Mucosa of rectum (tissue), 2 donors: ENCODE results near the gene CTSW.

ENCODE experiments used
- H3K27ac ChIP-seq, 2 donors: one replicate each; pipeline ENCODE4 v1.7.0; 2013; ENCODE audit warnings: inconsistent platforms in 2 of 2, low read depth in 2 of 2, low read length in 2 of 2
- H3K27me3 ChIP-seq, 2 donors: one replicate each; pipeline ENCODE4 v1.7.0; 2013; ENCODE audit warnings: low read length in 2 of 2; ENCODE audit not compliant: control insufficient read depth in 2 of 2, insufficient read depth in 2 of 2
- H3K36me3 ChIP-seq, 2 donors: one replicate each; pipeline ENCODE4 v1.7.0; 2013; ENCODE audit warnings: low read length in 2 of 2; ENCODE audit not compliant: control insufficient read depth in 2 of 2, insufficient read depth in 2 of 2
- H3K4me1 ChIP-seq, 2 donors: one replicate each; pipeline ENCODE4 v1.7.0; 2013; ENCODE audit warnings: low read length in 2 of 2, mild to moderate bottlenecking in 1 of 2; ENCODE audit not compliant: control insufficient read depth in 2 of 2, insufficient read depth in 2 of 2
- H3K4me3 ChIP-seq, 2 donors: one replicate each; pipeline ENCODE4 v1.7.0; 2013; ENCODE audit warnings: low read length in 2 of 2
- H3K9ac ChIP-seq, 2 donors: one replicate each; pipeline ENCODE4 v1.7.0; 2013; ENCODE audit warnings: low read length in 2 of 2, low read depth in 1 of 2, mild to moderate bottlenecking in 1 of 2
- H3K9me3 ChIP-seq, 2 donors: one replicate each; pipeline ENCODE4 v1.7.0; 2013; ENCODE audit warnings: low read length in 2 of 2; ENCODE audit not compliant: control insufficient read depth in 2 of 2
- donor health status: healthy.
- donor health status: Normal muscosa, but diverticular disease.

CTSW gene

DNA sequence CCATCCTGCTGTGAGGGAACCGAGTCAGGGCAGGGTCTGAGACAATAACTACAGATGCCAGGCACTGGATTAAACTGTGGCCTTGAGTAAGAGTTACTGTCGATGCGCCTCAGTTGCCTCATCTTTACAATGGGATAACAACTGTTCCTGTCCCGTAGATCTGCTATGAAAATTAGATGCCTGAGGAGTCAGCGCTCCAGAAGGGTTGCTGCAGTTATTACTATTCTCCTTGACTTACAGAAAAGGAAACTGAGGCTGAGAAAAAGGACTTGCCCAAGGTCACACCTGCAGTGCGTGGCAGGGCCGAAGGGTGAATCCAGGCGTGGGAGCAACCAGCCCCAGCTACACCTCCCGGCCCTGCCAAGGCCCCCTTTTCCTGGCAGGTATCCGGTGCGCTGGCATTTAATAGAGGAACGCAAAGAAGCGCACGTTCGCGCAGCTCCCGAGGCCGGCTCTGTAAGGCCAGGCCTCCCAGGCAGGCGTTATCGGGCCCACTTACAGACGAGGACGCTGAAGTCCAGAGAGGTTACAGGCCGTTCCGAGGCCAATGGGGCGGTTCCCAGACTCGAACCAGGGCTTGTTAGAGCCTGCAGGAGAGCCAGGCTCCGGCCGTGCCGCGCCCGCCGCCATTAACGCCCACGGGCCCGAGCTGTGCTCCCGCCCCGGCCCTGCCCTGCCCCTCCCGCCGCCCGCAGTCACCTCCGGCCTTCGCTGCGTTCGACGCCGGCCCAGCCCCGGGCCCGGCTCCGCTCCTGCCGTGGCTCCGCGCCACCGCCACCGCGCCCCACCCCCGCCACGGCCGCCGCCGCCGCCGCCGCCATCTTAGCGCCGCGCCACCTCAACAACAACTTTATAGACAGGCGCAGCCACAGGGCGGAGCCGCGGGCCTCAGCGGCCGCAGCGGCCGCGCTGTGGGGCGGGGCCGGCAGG, 38.8 kb downstream of the CTSW start, which contains the start of gene C11orf68:
TSS of gene C11orf68 (minus strand) at position 852 of the 930 bp plus-strand sequence. CDS start at position 821, 31 bp downstream.
- Histone ChIP-seq H3K9ac (peak within 1 kb of the TSS; percentile 92), H3K27ac (peak within 1 kb of the TSS; percentile 82 to 85), H3K4me1 (peaks cover 34 to 35% of the 10 kb centered on the region in 2 donors), H3K36me3 (peaks cover 8 to 10% of the 10 kb centered on the region in 2 donors), H3K27me3 (no peaks in the 10 kb centered on the region), H3K9me3 (no peaks in the 10 kb centered on the region), H3K4me3 (peak within 1 kb of the TSS; percentile 79 to 91)

- Histone ChIP-seq H3K9me3 (no peaks in the 10 kb centered on the region), H3K27ac (peak within 1 kb of the TSS; percentile 82 to 85), H3K27me3 (no peaks in the 10 kb centered on the region), H3K4me1 (peaks cover 34 to 35% of the 10 kb centered on the region in 2 donors), H3K9ac (peak within 1 kb of the TSS; percentile 92), H3K4me3 (peak within 1 kb of the TSS; percentile 79 to 91), H3K36me3 (peaks cover 8 to 10% of the 10 kb centered on the region in 2 donors)
Measured at GRCh38 chr11:65919141-65919572, 39.5 kb downstream of the CTSW start, which contains the start of gene DRAP1. Gene DRAP1, plus strand, starts transcription at chr11:65919426. Its CDS starts 76 bp downstream, at chr11:65919502.

DNA sequence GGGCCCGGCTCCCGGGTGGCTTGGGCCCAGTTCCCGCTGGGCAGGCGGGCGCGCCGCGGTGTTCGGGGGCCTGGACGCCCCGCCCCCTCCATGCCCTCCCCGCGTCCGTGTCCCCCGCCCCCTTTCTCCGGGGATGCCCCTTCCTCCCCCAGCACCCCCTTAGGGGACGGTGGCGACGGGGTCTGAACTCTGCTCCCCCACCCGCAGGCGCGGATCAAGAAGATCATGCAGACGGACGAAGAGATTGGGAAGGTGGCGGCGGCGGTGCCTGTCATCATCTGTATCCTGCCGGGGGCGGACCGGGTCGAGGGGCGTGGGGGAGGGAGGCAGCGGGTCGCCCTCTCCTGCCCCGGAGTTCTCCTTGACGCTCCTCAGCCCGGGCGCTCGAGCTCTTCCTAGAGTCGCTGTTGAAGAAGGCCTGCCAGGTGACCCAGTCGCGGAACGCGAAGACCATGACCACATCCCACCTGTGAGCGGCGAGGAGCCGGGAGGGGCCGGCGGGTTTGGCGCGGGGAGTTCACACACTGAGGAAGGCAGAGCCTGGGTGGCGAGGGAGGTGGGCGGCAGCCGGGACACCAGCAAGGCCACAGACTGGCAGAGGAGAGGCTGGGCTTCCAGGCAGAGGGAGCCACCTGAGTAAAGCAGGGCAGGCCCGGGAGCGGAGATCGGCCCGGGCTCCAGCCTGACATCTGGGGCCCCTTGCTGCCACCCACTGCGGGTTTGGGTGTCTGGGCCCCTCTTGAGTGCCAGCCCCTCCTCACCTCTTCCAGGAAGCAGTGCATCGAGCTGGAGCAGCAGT, 40.1 kb downstream of the CTSW start:
- H3K27me3 ChIP-seq, result no peaks in the 10 kb centered on the region
- H3K4me1 ChIP-seq, result peaks cover 34 to 35% of the 10 kb centered on the region in 2 donors
- peak overlapping the region; percentile 76 to 78 for H3K4me3 ChIP-seq
- no peaks in the 10 kb centered on the region for H3K9me3 ChIP-seq
- peak overlapping the region; percentile 47 to 71 for H3K9ac ChIP-seq
- peaks cover 8 to 10% of the 10 kb centered on the region in 2 donors for H3K36me3 ChIP-seq
- H3K27ac ChIP-seq, result peak overlapping the region; percentile 77 to 81

DNA sequence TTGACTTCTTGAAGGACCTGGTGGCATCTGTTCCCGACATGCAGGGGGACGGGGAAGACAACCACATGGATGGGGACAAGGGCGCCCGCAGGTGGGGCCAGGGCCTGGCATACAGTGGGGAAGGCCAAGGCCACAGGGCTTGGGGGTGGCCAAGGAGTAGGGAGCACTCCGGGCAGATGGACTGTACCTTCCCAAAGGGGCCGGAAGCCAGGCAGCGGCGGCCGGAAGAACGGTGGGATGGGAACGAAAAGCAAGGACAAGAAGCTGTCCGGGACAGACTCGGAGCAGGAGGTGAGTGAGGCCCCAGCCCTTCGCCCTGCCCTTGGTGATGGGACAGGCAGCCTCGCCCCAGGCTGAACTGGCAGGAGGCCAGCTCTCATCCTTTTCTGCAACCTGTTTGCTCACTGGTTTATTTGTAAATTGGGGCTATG, 40.8 kb downstream of the CTSW start:
- Histone ChIP-seq H3K27ac (peak overlapping the region in 1 of 2 donors; percentile 77), H3K36me3 (peaks cover 8 to 10% of the 10 kb centered on the region in 2 donors), H3K4me1 (peaks cover 29 to 30% of the 10 kb centered on the region in 2 donors)

DNA sequence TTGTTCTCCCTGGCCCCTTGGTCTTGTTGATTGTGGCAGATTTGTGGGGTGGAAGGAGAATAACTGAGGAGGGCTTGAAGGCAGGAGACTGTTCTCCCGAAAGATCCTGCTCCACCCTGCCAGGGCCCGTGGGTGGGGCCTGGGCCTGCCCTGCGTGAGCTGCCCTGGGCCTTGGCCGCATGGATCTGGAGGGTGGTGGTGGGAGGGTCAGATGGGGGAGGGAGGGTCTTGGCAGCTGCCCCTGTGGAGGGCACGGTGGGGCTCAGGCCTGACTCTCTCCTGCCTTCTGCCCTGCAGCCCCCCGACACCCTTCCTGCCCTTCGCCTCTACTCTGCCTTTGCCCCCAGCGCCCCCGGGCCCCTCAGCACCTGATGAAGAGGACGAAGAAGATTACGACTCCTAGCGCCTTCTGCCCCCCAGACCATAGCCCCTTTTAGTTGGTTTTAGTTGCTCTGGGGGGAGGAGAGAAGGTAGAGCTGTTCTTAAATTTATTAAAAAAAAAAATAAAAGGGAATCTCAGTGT, 41.5 kb downstream of the CTSW start:
- no peak overlapping the region for H3K27ac ChIP-seq
- no peaks in the 10 kb centered on the region for H3K27me3 ChIP-seq
- peaks cover 8 to 10% of the 10 kb centered on the region in 2 donors for H3K36me3 ChIP-seq
- H3K9me3 ChIP-seq, result no peaks in the 10 kb centered on the region
- no peak overlapping the region for H3K4me3 ChIP-seq
- H3K9ac ChIP-seq, result peak overlapping the region in 1 of 2 donors; percentile 24
- peaks cover 27 to 28% of the 10 kb centered on the region in 2 donors for H3K4me1 ChIP-seq

More for the DNA sequence above, 40.8 kb downstream of the CTSW start:
- peak overlapping the region; percentile 76 to 78 for H3K4me3 ChIP-seq
- no peaks in the 10 kb centered on the region for H3K9me3 ChIP-seq
- peak overlapping the region; percentile 47 to 71 for H3K9ac ChIP-seq
- H3K27me3 ChIP-seq, result no peaks in the 10 kb centered on the region

DNA sequence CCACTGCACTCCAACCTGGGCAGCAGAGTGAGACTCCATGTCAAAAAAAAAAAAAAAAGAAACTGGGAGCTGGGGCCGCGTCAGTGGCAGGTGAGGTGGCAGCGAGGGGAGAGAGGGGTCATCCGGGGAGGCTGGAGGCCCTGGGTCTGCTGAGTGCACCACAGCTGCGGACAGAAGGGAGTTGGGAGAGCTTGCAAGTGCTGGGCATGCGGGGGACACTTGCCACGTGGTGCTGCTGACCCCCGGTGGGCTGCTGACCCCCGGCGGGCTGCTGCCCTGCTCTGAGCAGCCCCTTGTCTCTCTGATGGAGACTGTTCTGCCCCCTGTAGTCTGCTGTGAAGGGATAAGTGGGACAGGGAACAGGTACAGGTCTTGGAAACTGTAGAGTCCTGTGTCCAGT, 42.2 kb downstream of the CTSW start:
- peaks cover 8 to 10% of the 10 kb centered on the region in 2 donors for H3K36me3 ChIP-seq
- no peaks in the 10 kb centered on the region for H3K9me3 ChIP-seq
- H3K4me3 ChIP-seq, result no peak overlapping the region
- peaks cover 25 to 27% of the 10 kb centered on the region in 2 donors for H3K4me1 ChIP-seq
- H3K27me3 ChIP-seq, result no peaks in the 10 kb centered on the region
- H3K27ac ChIP-seq, result no peak overlapping the region
- H3K9ac ChIP-seq, result no peak overlapping the region

- H3K4me1 ChIP-seq, result peaks cover 20% of the 10 kb centered on the region in 2 donors
- peaks cover 8 to 10% of the 10 kb centered on the region in 2 donors for H3K36me3 ChIP-seq
- no peak overlapping the region for H3K27ac ChIP-seq
- no peaks in the 10 kb centered on the region for H3K9me3 ChIP-seq
- H3K9ac ChIP-seq, result no peak overlapping the region
- H3K27me3 ChIP-seq, result no peaks in the 10 kb centered on the region
- H3K4me3 ChIP-seq, result no peak overlapping the region
Measured at GRCh38 chr11:65922565-65922964, 42.9 kb downstream of the CTSW start.

DNA sequence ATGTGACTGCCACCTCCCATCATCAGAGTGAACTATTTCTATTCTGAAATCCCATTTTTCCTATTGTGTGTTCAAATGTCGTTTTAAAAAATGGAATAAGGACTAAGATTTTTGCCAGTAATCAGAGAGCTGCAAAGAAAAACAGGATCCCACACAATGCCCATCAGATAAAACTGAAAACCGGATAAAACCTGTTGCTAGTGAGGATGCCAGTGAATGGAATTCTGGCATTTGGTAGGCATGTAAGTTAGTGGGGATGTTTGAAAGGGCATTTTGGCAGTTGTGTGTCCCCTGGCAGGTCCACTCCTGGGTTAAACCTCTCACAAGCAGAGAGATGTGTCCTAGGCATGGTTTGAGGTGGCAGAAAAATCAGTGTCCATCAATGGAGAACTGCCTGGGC, 45.8 kb downstream of the CTSW start:
- Histone ChIP-seq H3K36me3 (peaks cover 8 to 10% of the 10 kb centered on the region in 2 donors), H3K4me1 (peaks cover 6 to 14% of the 10 kb centered on the region in 2 donors), H3K4me3 (no peak overlapping the region), H3K27me3 (no peaks in the 10 kb centered on the region), H3K27ac (no peak overlapping the region), H3K9me3 (no peaks in the 10 kb centered on the region), H3K9ac (no peak overlapping the region)

- H3K9ac ChIP-seq, result peak overlapping the region in 1 of 2 donors; percentile 38
- no peaks in the 10 kb centered on the region for H3K9me3 ChIP-seq
- peak overlapping the region; percentile 15 to 48 for H3K4me3 ChIP-seq
- H3K4me1 ChIP-seq, result peaks cover 0 to 9% of the 10 kb centered on the region in 2 donors
- peak overlapping the region in 1 of 2 donors; percentile 87 for H3K27ac ChIP-seq
- no peaks in the 10 kb centered on the region for H3K27me3 ChIP-seq
- no peaks in the 10 kb centered on the region for H3K36me3 ChIP-seq
Measured at GRCh38 chr11:65927904-65928397, 48.3 kb downstream of the CTSW start.
